ENCODE results near the gene ATAD2B. TPM values are rescaled to one million over a fixed set of nuclear protein-coding genes. Genes with fewer than 3 reads are reported as not detected.
A peak's percentile ranks its signal among the peaks of the same experiment; 100 is the strongest.

The ATAD2B gene
- total RNA-seq, 1 donor from 2014 or later: 25.9 TPM

DNA sequence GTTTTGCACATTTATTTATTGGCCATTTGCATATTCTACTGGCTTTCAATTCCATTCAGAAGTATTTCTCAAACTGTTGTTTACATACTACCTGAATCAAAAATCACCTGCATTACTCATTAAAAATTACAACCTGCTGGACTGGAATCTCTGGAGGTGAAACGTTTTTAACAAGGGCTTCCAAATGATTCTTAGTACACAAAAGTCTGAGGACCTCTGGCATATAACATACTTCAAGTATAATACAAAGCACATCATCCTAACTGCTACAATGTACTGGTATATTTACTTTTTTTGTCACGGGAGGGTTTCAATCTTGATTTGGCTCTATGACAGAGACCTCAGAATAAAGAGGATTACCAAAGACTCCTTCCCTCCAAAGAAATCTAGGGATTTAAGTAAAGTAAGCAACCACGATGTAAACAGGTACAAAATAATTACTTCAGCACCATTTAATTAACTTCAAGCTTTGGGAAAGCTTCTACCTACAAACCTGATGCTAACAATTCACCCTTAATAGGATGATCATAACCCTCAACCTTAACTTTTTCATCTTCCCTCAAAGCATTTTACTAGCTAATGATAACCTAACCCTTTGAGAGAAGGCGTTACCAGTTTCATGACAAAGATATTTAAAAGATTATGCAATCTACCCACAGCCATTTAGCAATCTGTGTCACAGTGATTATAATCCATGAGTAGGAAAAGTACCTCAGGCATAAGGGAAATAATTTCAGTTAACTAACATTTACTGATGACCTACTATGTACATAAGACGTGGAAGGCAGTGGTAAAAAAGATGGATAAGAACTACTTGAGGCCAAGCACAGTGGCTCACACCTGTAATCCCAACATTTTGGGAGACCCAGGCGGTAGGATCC, 24.7 kb downstream of the ATAD2B start:
- intact Hi-C loops (cut with micrococcal nuclease): no loop called here
- no peak for DNase-seq (ENCODE audit: low spot score)
- Mint-ChIP-seq H3K27me3 (ENCODE audit: insufficient read depth) (no peaks in the 10 kb centered on the region), H3K9me3 (no peaks in the 10 kb centered on the region), H3K4me3 (no peak overlapping the region), H3K4me1 (ENCODE audit: low read depth) (no peaks in the 10 kb centered on the region), H3K36me3 (ENCODE audit: low read depth) (no peaks in the 10 kb centered on the region), H3K27ac (no peak overlapping the region)

DNA sequence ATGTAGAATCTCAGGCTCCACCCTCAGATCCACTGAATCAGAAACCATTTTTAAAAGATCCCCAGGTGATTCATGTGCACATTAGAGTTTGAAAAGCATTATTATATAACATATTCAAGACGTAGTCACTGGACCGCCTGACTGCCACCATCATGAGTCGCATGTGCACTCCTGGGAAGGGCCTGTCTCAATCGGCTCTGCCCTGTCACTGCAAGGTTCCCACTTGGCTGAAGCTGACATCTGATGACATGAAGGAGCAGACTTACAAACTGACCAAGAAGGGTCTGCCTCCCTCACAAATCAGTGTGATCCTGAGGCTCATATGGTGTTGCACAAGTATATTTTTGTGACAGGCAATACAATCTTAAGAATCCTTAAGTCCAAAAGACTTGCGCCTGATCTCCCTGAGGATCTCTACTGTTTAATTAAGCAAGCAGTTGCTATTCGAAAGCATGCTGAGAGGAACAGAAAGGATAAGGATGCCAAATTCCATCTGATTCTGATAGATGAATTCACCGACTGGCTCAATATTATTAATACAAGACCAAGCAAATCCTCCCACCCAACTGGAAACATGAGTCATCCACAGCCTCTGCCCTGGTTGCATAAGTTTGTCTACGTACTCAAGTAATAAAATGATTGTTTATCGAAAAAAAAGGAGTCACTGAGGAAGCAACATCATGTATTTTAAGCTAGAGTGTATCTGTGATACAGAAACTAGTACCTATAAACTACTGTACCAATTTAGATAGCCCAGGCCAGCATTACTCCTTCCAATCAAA, 26.2 kb downstream of the ATAD2B start:
- H3K4me1 Mint-ChIP-seq (ENCODE audit: low read depth): no peaks in the 10 kb centered on the region
- intact Hi-C loops (cut with micrococcal nuclease): no loop called here

DNA sequence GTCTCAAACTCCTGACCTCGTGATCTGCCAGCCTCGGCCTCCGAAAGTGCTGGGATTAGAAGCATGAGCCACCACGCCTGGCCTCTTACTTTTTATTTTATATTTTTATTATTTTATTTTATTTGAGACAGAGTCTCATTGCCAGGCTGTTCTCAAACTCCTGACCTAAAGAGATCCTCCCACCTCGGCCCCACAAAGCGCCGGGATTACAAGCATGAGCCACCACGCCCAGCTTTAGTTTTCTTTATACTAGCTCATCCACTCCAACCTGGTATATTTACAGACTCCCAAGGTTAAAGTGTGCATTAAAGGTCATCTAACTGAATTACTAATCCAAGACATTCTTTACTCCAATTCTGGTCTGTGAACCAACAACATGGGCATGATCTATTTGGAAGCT, 26.8 kb downstream of the ATAD2B start:
- H3K4me3 Mint-ChIP-seq: no peak overlapping the region
- no peak overlapping the region for H3K27ac Mint-ChIP-seq
- H3K36me3 Mint-ChIP-seq (ENCODE audit: low read depth): no peaks in the 10 kb centered on the region
- H3K27me3 Mint-ChIP-seq (ENCODE audit: insufficient read depth): no peaks in the 10 kb centered on the region
- no peaks in the 10 kb centered on the region for H3K4me1 Mint-ChIP-seq (ENCODE audit: low read depth)
- intact Hi-C loops (cut with micrococcal nuclease): no loop called here
- no peak for DNase-seq (ENCODE audit: low spot score)
- H3K9me3 Mint-ChIP-seq: no peaks in the 10 kb centered on the region

More for the DNA sequence above, 26.2 kb downstream of the ATAD2B start:
- no peaks in the 10 kb centered on the region for H3K36me3 Mint-ChIP-seq (ENCODE audit: low read depth)
- no peaks in the 10 kb centered on the region for H3K27me3 Mint-ChIP-seq (ENCODE audit: insufficient read depth)
- no peak overlapping the region for H3K4me3 Mint-ChIP-seq
- H3K27ac Mint-ChIP-seq: no peak overlapping the region
- DNase-seq (ENCODE audit: low spot score): no peak
- H3K9me3 Mint-ChIP-seq: no peaks in the 10 kb centered on the region

DNA sequence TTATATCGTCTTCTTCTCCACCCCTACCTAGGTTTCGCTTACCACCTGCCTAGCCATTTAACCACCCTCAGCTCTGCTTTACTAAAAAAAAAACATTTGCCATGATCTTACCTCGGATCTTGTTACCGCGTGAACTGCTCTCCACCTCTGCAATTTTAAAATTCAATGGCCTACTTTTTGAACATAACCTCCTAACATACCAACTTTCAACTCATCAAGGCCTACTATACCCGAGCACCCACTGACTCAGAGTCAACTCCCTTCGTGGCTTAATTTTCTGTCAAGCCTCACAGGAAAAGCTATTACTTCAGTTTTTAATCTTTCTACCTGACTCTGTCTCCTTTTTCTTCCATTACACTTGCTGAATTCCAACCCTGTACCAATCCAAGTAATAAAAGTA, 55.7 kb downstream of the ATAD2B start:
- Mint-ChIP-seq H3K9me3 (no peaks in the 10 kb centered on the region), H3K4me1 (ENCODE audit: low read depth) (no peaks in the 10 kb centered on the region), H3K36me3 (ENCODE audit: low read depth) (peaks cover 26% of the 10 kb centered on the region), H3K27ac (no peak overlapping the region), H3K27me3 (ENCODE audit: insufficient read depth) (no peaks in the 10 kb centered on the region), H3K4me3 (no peak overlapping the region)
- no peak for DNase-seq (ENCODE audit: low spot score)
- intact Hi-C loops (cut with micrococcal nuclease): no loop called here

DNA sequence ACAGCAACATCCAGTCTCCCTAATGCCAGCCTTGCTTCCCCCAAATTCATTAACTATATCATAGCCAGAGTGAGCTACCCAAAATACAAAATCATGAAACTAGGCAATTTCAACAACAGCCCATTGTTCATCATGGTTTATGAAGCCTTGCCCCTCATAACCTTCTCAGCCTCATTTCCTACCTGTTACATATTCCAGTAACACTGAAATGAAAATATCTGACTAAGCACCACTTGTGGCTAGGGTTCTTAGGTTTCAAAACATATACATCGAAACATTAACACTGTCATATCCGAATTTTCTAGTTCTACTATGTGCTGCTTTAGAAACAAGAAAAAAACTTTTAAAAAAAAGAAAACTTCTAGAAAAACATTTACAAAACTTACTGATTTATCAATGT, 59.5 kb downstream of the ATAD2B start:
- H3K4me3 Mint-ChIP-seq: no peak overlapping the region
- no peak overlapping the region for H3K27ac Mint-ChIP-seq
- H3K27me3 Mint-ChIP-seq (ENCODE audit: insufficient read depth): no peaks in the 10 kb centered on the region
- no peaks in the 10 kb centered on the region for H3K4me1 Mint-ChIP-seq (ENCODE audit: low read depth)
- no peak for DNase-seq (ENCODE audit: low spot score)
- peaks cover 22% of the 10 kb centered on the region for H3K36me3 Mint-ChIP-seq (ENCODE audit: low read depth)
- intact Hi-C loops (cut with micrococcal nuclease): no loop called here
- H3K9me3 Mint-ChIP-seq: no peaks in the 10 kb centered on the region

DNA sequence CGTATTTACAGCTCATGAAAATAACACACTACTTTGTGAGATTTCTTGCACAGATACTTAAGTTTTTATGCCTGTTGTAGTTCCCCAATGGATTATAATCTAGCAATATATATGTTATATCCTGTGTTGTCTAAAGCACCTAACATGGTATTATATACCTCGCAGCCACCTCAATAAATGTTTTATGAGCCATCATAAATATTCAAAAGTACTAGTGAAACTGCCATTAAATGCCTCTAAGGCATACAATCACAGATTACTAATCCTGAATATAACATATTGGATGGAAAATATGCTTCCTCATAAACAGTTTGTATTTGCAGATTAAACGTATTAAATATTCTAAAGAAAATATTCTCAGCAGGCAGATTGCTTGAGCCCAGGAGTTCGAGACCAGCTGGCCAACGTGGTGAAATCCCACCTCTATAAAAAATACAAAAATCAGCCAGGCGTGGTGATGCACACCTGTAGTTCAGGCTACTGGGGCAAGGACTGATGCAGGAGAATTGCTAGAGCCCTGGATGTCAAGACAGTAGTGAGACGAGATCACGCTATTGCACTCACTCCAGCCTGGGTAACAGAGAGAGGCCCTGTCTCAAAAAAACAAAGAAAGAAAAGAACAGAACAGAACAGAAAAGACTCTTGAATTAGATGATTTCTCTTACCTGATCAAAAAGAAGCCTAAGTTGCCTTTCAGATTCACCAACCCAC, 64.1 kb downstream of the ATAD2B start:
- intact Hi-C loops (cut with micrococcal nuclease): no loop called here
- no peaks in the 10 kb centered on the region for H3K4me1 Mint-ChIP-seq (ENCODE audit: low read depth)
- H3K27ac Mint-ChIP-seq: no peak overlapping the region
- no peak for DNase-seq (ENCODE audit: low spot score)
- peaks cover 21% of the 10 kb centered on the region for H3K36me3 Mint-ChIP-seq (ENCODE audit: low read depth)
- H3K4me3 Mint-ChIP-seq: no peak overlapping the region
- no peaks in the 10 kb centered on the region for H3K9me3 Mint-ChIP-seq
- H3K27me3 Mint-ChIP-seq (ENCODE audit: insufficient read depth): no peaks in the 10 kb centered on the region

DNA sequence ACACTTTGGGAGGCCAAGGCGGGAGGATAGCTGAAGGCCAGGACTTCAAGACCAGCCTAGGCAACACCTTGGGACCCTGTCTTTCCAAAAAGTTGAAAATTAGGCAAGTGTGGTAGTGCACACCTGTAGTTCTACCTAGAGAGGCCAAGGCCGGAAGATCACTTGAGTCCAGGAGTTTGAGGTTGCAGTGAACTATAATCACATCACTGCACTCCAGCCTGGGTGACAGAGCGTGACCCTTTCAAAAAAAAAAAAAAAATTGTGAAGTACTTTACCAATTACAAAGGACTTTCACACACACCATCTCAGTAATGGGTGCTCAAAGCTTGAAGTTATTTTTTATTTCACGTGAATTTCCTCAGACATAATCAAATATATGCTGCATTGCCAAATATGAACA, 65.0 kb downstream of the ATAD2B start:
- Mint-ChIP-seq H3K36me3 (ENCODE audit: low read depth) (peaks cover 18% of the 10 kb centered on the region), H3K4me1 (ENCODE audit: low read depth) (no peaks in the 10 kb centered on the region), H3K9me3 (no peaks in the 10 kb centered on the region), H3K27ac (no peak overlapping the region), H3K4me3 (no peak overlapping the region), H3K27me3 (ENCODE audit: insufficient read depth) (no peaks in the 10 kb centered on the region)
- DNase-seq (ENCODE audit: low spot score): no peak
- intact Hi-C loops (cut with micrococcal nuclease): no loop called here

DNA sequence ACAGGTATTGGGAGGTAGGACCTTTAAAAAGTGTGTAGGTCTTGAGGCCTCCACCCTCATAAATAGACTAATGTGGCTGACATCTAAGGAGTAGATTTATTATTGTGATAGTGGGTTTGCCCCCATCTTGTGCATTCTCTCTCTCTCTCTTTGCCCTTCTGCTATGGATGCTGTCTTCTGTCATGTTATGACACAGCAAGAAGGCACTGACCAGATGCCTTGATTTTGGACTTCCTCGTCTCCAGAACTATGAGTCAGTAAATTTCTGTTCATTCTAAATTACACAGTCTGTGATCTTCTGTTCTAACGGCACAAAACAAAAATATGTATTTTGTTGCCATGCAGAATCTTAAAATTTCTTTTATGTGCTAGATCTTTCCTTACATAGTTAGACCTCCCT, 66.9 kb downstream of the ATAD2B start:
- intact Hi-C loops (cut with micrococcal nuclease): no loop called here
- Mint-ChIP-seq H3K4me3 (no peak overlapping the region), H3K27me3 (ENCODE audit: insufficient read depth) (no peaks in the 10 kb centered on the region), H3K9me3 (no peaks in the 10 kb centered on the region), H3K27ac (peak overlapping the region; percentile 27), H3K4me1 (ENCODE audit: low read depth) (no peaks in the 10 kb centered on the region), H3K36me3 (ENCODE audit: low read depth) (peaks cover 20% of the 10 kb centered on the region)
- no peak for DNase-seq (ENCODE audit: low spot score)

DNA sequence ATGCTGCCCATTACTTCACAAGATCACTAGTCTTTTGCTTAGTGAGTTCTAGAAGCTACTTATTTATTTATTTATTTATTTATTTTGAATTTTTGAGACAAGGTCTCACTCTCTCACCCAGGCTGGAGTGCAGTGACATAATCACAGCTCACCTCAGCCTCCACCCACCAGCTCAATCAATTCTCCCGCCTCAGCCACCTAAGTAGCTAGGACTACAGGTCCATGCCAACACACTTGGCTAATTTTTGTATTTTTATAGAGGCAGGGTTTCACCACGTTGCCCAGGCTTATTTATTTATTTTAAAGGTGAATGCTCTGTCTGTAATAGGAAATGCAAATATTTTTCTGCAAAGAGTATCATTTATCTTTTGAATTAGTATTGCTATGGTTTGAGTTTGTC, 67.7 kb downstream of the ATAD2B start:
- Mint-ChIP-seq H3K4me3 (no peak overlapping the region), H3K36me3 (ENCODE audit: low read depth) (peaks cover 18% of the 10 kb centered on the region), H3K4me1 (ENCODE audit: low read depth) (no peaks in the 10 kb centered on the region), H3K9me3 (no peaks in the 10 kb centered on the region), H3K27me3 (ENCODE audit: insufficient read depth) (no peaks in the 10 kb centered on the region), H3K27ac (no peak overlapping the region)
- DNase-seq (ENCODE audit: low spot score): no peak
- intact Hi-C loops (cut with micrococcal nuclease): no loop called here

DNA sequence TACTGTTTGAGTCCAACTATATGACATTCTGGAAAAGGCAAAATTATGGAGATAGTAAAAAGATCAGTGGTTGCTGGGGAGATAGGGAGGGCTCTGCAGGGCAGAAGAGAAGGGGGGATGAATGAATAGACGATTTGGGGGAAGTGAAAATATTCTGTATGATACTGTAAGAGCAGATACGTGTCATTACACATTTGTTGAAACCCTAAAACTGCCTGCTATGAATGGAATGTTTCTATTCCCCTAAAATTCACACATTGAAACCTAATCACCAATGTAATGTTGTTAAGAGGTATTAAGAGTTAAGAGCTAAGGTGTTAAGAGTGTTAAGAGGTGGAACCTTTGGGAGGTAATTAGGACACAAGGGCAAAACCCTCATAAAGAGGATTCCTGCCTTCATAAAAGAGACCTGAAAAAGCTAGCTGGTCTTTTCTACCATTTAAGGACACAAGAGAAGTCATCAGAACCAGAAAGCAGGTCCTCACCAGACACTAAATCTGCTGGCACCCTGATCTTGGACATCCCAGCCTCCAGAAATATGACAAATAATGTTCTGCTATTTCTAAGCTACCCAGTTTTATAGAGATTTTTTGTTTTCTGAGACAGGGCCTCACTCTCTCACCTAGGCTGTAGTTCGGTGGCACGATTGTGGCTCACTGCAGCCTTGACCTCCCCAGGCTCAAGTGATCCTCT, 76.2 kb downstream of the ATAD2B start:
- Mint-ChIP-seq H3K27ac (no peak overlapping the region), H3K9me3 (no peaks in the 10 kb centered on the region), H3K27me3 (ENCODE audit: insufficient read depth) (no peaks in the 10 kb centered on the region), H3K4me3 (no peak overlapping the region), H3K36me3 (ENCODE audit: low read depth) (peaks cover 6% of the 10 kb centered on the region), H3K4me1 (ENCODE audit: low read depth) (no peaks in the 10 kb centered on the region)
- DNase-seq (ENCODE audit: low spot score): no peak
- intact Hi-C loops (cut with micrococcal nuclease): no loop called here

DNA sequence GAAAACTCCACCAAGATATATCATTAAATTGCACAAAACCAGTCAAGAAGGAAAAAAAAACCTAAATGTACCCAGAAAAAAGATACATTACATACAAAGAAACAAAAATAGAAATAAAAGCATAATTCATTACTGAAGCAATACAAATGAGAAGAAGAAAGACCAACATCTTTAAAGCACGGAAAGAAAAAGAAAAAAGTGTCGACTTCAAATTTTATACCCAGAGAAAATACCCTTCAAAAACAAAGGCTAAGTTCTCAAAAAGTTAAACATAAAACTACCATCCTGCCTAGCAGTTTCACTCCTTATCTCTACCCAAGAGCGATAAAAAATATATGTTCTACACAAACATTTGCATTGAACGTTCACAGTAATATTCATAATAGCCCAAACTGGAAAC, 82.0 kb downstream of the ATAD2B start:
- H3K4me1 Mint-ChIP-seq (ENCODE audit: low read depth): peaks cover 7% of the 10 kb centered on the region
- intact Hi-C loops (cut with micrococcal nuclease): no loop called here

DNA sequence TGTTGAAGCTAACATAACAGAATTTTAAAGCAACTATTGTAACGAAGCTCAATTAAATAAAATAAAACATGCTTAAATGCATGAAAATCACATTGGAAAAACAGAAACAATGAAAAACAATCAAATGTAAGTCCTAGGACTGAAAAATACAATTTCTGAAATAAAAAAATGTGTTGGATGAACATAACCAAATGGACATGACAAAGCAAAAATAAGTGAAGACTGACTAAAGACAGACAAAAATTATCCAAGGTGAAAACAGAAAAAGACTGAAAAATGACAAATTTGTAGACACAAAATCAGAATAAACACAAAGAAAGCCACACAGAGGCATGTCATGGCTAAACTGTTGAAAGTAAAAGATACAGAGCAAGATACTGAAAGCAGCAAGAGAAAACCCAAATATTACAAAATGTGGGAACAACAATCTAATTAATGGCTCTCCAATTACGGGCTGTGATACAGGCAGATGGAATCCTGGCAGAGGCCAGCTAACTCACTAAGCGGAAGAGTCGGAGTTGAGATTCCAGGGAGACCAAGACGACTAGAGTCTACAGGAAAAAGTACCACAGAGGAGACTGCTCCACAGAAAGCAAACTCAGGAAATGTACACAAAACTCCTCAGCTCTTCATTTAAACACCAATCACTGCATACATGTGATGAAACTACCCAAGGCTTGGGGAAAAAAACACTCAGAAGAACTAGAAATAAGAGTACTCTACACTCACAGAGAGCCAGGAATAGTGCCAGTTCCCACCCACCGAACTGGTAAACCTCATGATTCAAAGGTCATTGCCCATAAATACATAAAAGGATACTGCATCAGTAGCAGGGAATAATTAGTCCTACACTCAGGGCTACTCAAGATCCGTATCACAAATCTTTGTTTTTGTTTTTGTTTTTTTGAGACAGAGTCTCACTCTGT, 83.6 kb downstream of the ATAD2B start:
- H3K27me3 Mint-ChIP-seq (ENCODE audit: insufficient read depth): no peaks in the 10 kb centered on the region
- no peak overlapping the region for H3K4me3 Mint-ChIP-seq
- H3K4me1 Mint-ChIP-seq (ENCODE audit: low read depth): peaks cover 7% of the 10 kb centered on the region
- DNase-seq (ENCODE audit: low spot score): no peak
- peaks cover 15% of the 10 kb centered on the region for H3K36me3 Mint-ChIP-seq (ENCODE audit: low read depth)
- H3K9me3 Mint-ChIP-seq: peaks cover 10% of the 10 kb centered on the region
- intact Hi-C loops (cut with micrococcal nuclease): no loop called here
- no peak overlapping the region for H3K27ac Mint-ChIP-seq

More for the DNA sequence above, 82.0 kb downstream of the ATAD2B start:
- Mint-ChIP-seq H3K36me3 (ENCODE audit: low read depth) (peaks cover 15% of the 10 kb centered on the region), H3K27me3 (ENCODE audit: insufficient read depth) (no peaks in the 10 kb centered on the region), H3K27ac (no peak overlapping the region), H3K4me3 (no peak overlapping the region), H3K9me3 (peaks cover 10% of the 10 kb centered on the region)
- no peak for DNase-seq (ENCODE audit: low spot score)

Measured in activated T-helper 1 cell treated with anti-CD3 and anti-CD28 coated beads, Interleukin-12 subunit alpha, Interleukin-12 subunit beta, Interleukin-2, Interleukin-4 antibody, amounts not matched to agents 30 ng/mL and 10 ng/mL and 1 ng/mL, durations not matched to agents 14 hours and 24 hours and 36 hours (primary cell).